ENCODE measurements around the gene HMCN2. TPM values are rescaled to one million over a fixed set of nuclear protein-coding genes. Genes with fewer than 3 reads are reported as not detected.

The HMCN2 gene
- total RNA-seq, 2 donors from 2014 or later = not detected

GRCh38 chr9:130235558-130236435, 29.8 kb upstream of the HMCN2 start:
- no peak overlapping the region for H3K27ac Mint-ChIP-seq
- H3K4me3 Mint-ChIP-seq = no peak overlapping the region
- H3K36me3 Mint-ChIP-seq (ENCODE audit: low read depth) = peaks cover 23% of the 10 kb centered on the region
- H3K4me1 Mint-ChIP-seq = peaks cover 12% of the 10 kb centered on the region
- no peaks in the 10 kb centered on the region for H3K27me3 Mint-ChIP-seq
- ATAC-seq (replicated peaks) = no peak
- no peaks in the 10 kb centered on the region for H3K9me3 Mint-ChIP-seq

- Mint-ChIP-seq H3K27ac (no peak overlapping the region), H3K4me1 (peaks cover 14% of the 10 kb centered on the region), H3K36me3 (ENCODE audit: low read depth) (peaks cover 23% of the 10 kb centered on the region), H3K4me3 (no peak overlapping the region), H3K9me3 (no peaks in the 10 kb centered on the region), H3K27me3 (no peaks in the 10 kb centered on the region)
- ATAC-seq (replicated peaks) = no peak
Measured at GRCh38 chr9:130236436-130236985, 29.0 kb upstream of the HMCN2 start.

GRCh38 chr9:130237076-130237475, 28.5 kb upstream of the HMCN2 start:
- H3K4me3 Mint-ChIP-seq = no peak overlapping the region
- peaks cover 14% of the 10 kb centered on the region for H3K4me1 Mint-ChIP-seq
- peaks cover 21% of the 10 kb centered on the region for H3K36me3 Mint-ChIP-seq (ENCODE audit: low read depth)
- no peak for ATAC-seq (replicated peaks)
- H3K27me3 Mint-ChIP-seq = no peaks in the 10 kb centered on the region
- no peak overlapping the region for H3K27ac Mint-ChIP-seq
- H3K9me3 Mint-ChIP-seq = no peaks in the 10 kb centered on the region

GRCh38 chr9:130237763-130238524, 27.6 kb upstream of the HMCN2 start:
- no peak for ATAC-seq (replicated peaks)
- Mint-ChIP-seq H3K9me3 (no peaks in the 10 kb centered on the region), H3K4me3 (no peak overlapping the region), H3K27me3 (no peaks in the 10 kb centered on the region), H3K36me3 (ENCODE audit: low read depth) (peaks cover 13% of the 10 kb centered on the region), H3K4me1 (peaks cover 19% of the 10 kb centered on the region), H3K27ac (no peak overlapping the region)

- peak overlapping the region; percentile 48 for H3K27ac Mint-ChIP-seq
- no peaks in the 10 kb centered on the region for H3K9me3 Mint-ChIP-seq
- no peak for ATAC-seq (replicated peaks)
- peaks cover 23% of the 10 kb centered on the region for H3K4me1 Mint-ChIP-seq
- peak overlapping the region; percentile 57 for H3K4me3 Mint-ChIP-seq
- no peaks in the 10 kb centered on the region for H3K36me3 Mint-ChIP-seq (ENCODE audit: low read depth)
- no peaks in the 10 kb centered on the region for H3K27me3 Mint-ChIP-seq
Measured at GRCh38 chr9:130239363-130239695, 26.2 kb upstream of the HMCN2 start.

GRCh38 chr9:130239741-130240241, 25.8 kb upstream of the HMCN2 start:
- peaks cover 23% of the 10 kb centered on the region for H3K4me1 Mint-ChIP-seq

GRCh38 chr9:130240410-130241197, 25.0 kb upstream of the HMCN2 start:
- no peak overlapping the region for H3K27ac Mint-ChIP-seq
- no peaks in the 10 kb centered on the region for H3K9me3 Mint-ChIP-seq
- H3K4me3 Mint-ChIP-seq = peak overlapping the region; percentile 57
- no peaks in the 10 kb centered on the region for H3K27me3 Mint-ChIP-seq
- peaks cover 23% of the 10 kb centered on the region for H3K4me1 Mint-ChIP-seq
- peak; percentile 36 for ATAC-seq (replicated peaks)
- H3K36me3 Mint-ChIP-seq (ENCODE audit: low read depth) = no peaks in the 10 kb centered on the region

More at GRCh38 chr9:130239741-130240241, 25.8 kb upstream of the HMCN2 start:
- Mint-ChIP-seq H3K27ac (peak overlapping the region; percentile 48), H3K9me3 (no peaks in the 10 kb centered on the region), H3K4me3 (peak overlapping the region; percentile 57), H3K27me3 (no peaks in the 10 kb centered on the region), H3K36me3 (ENCODE audit: low read depth) (no peaks in the 10 kb centered on the region)
- ATAC-seq (replicated peaks) = peak; percentile 91

- Mint-ChIP-seq H3K9me3 (no peaks in the 10 kb centered on the region), H3K4me3 (peak overlapping the region; percentile 57), H3K4me1 (peaks cover 23% of the 10 kb centered on the region), H3K27me3 (no peaks in the 10 kb centered on the region), H3K27ac (no peak overlapping the region), H3K36me3 (ENCODE audit: low read depth) (no peaks in the 10 kb centered on the region)
- no peak for ATAC-seq (replicated peaks)
Measured at GRCh38 chr9:130241198-130241535, 24.4 kb upstream of the HMCN2 start.

- no peaks in the 10 kb centered on the region for H3K9me3 Mint-ChIP-seq
- no peaks in the 10 kb centered on the region for H3K27me3 Mint-ChIP-seq
- no peak for ATAC-seq (replicated peaks)
- H3K4me3 Mint-ChIP-seq = peak overlapping the region; percentile 65
- H3K36me3 Mint-ChIP-seq (ENCODE audit: low read depth) = no peaks in the 10 kb centered on the region
- peaks cover 23% of the 10 kb centered on the region for H3K4me1 Mint-ChIP-seq
- peak overlapping the region; percentile 51 for H3K27ac Mint-ChIP-seq
Measured at GRCh38 chr9:130242270-130243014, 23.1 kb upstream of the HMCN2 start.

GRCh38 chr9:130243015-130243881, 22.3 kb upstream of the HMCN2 start:
- no peaks in the 10 kb centered on the region for H3K27me3 Mint-ChIP-seq
- H3K27ac Mint-ChIP-seq = peak overlapping the region; percentile 51
- ATAC-seq (replicated peaks) = peak; percentile 50
- no peaks in the 10 kb centered on the region for H3K36me3 Mint-ChIP-seq (ENCODE audit: low read depth)
- peak overlapping the region; percentile 65 for H3K4me3 Mint-ChIP-seq
- peaks cover 23% of the 10 kb centered on the region for H3K4me1 Mint-ChIP-seq
- H3K9me3 Mint-ChIP-seq = no peaks in the 10 kb centered on the region

GRCh38 chr9:130243882-130244170, 21.7 kb upstream of the HMCN2 start:
- ATAC-seq (replicated peaks) = no peak

GRCh38 chr9:130244548-130245165, 20.9 kb upstream of the HMCN2 start:
- Mint-ChIP-seq H3K36me3 (ENCODE audit: low read depth) (no peaks in the 10 kb centered on the region), H3K4me3 (no peak overlapping the region), H3K27ac (no peak overlapping the region), H3K4me1 (peaks cover 21% of the 10 kb centered on the region), H3K9me3 (no peaks in the 10 kb centered on the region), H3K27me3 (no peaks in the 10 kb centered on the region)
- ATAC-seq (replicated peaks) = no peak

More at GRCh38 chr9:130243882-130244170, 21.7 kb upstream of the HMCN2 start:
- Mint-ChIP-seq H3K4me1 (peaks cover 23% of the 10 kb centered on the region), H3K36me3 (ENCODE audit: low read depth) (no peaks in the 10 kb centered on the region), H3K4me3 (no peak overlapping the region), H3K9me3 (no peaks in the 10 kb centered on the region), H3K27ac (no peak overlapping the region), H3K27me3 (no peaks in the 10 kb centered on the region)

GRCh38 chr9:130245474-130245873, 20.1 kb upstream of the HMCN2 start:
- Mint-ChIP-seq H3K4me1 (peaks cover 14% of the 10 kb centered on the region), H3K27me3 (no peaks in the 10 kb centered on the region), H3K27ac (no peak overlapping the region), H3K9me3 (no peaks in the 10 kb centered on the region), H3K36me3 (ENCODE audit: low read depth) (no peaks in the 10 kb centered on the region), H3K4me3 (no peak overlapping the region)
- ATAC-seq (replicated peaks) = no peak

Measured in activated T-helper 17 cell treated with anti-CD3 and anti-CD28 coated beads, Interleukin-2, amount 50 U/mL, for 72 hours (primary cell).